ENCODE results near the gene DMP1.

The DMP1 gene

GRCh38 chr4:87633243-87633642, 16.8 kb upstream of the DMP1 start:
- Mint-ChIP-seq H3K36me3 (ENCODE audit: low read depth) (no peaks in the 10 kb centered on the region), H3K4me3 (no peak overlapping the region), H3K9me3 (peaks cover 7% of the 10 kb centered on the region), H3K4me1 (peaks cover 22% of the 10 kb centered on the region), H3K27me3 (ENCODE audit: low read depth) (no peaks in the 10 kb centered on the region), H3K27ac (peak overlapping the region in 1 of 3 experiments; percentile 8)
- no peak for TF ChIP-seq CTCF (IDR thresholded peaks at IDR 0.05; ENCODE audit: unreplicated experiment in 3 of 3)

GRCh38 chr4:87644286-87644685, 5.8 kb upstream of the DMP1 start:
- no peaks in the 10 kb centered on the region for H3K4me1 Mint-ChIP-seq
- H3K27ac Mint-ChIP-seq: no peak overlapping the region
- no peak for TF ChIP-seq CTCF (IDR thresholded peaks at IDR 0.05; ENCODE audit: unreplicated experiment in 3 of 3)
- H3K27me3 Mint-ChIP-seq (ENCODE audit: low read depth): no peaks in the 10 kb centered on the region
- peaks cover 12% of the 10 kb centered on the region for H3K9me3 Mint-ChIP-seq
- no peaks in the 10 kb centered on the region for H3K36me3 Mint-ChIP-seq (ENCODE audit: low read depth)
- H3K4me3 Mint-ChIP-seq: no peak overlapping the region

- H3K4me1 Mint-ChIP-seq: no peaks in the 10 kb centered on the region
- H3K4me3 Mint-ChIP-seq: no peak overlapping the region
- no peak overlapping the region for H3K27ac Mint-ChIP-seq
- H3K27me3 Mint-ChIP-seq (ENCODE audit: low read depth): no peaks in the 10 kb centered on the region
- no peak for TF ChIP-seq CTCF (IDR thresholded peaks at IDR 0.05; ENCODE audit: unreplicated experiment in 3 of 3)
- H3K36me3 Mint-ChIP-seq (ENCODE audit: low read depth): no peaks in the 10 kb centered on the region
- no peaks in the 10 kb centered on the region for H3K9me3 Mint-ChIP-seq
Measured at GRCh38 chr4:87650938-87651337, 858 bp downstream of the DMP1 start.

- H3K36me3 Mint-ChIP-seq (ENCODE audit: low read depth): no peaks in the 10 kb centered on the region
- H3K4me1 Mint-ChIP-seq: no peaks in the 10 kb centered on the region
- TF ChIP-seq CTCF (IDR thresholded peaks at IDR 0.05; ENCODE audit: unreplicated experiment in 3 of 3): no peak
- H3K27ac Mint-ChIP-seq: no peak overlapping the region
- H3K9me3 Mint-ChIP-seq: no peaks in the 10 kb centered on the region
- no peaks in the 10 kb centered on the region for H3K27me3 Mint-ChIP-seq (ENCODE audit: low read depth)
- no peak overlapping the region for H3K4me3 Mint-ChIP-seq
Measured at GRCh38 chr4:87651941-87652340, 1.9 kb downstream of the DMP1 start.

- no peak overlapping the region for H3K27ac Mint-ChIP-seq
- no peak overlapping the region for H3K4me3 Mint-ChIP-seq
- H3K9me3 Mint-ChIP-seq: no peaks in the 10 kb centered on the region
- TF ChIP-seq CTCF (IDR thresholded peaks at IDR 0.05; ENCODE audit: unreplicated experiment in 3 of 3): no peak
- H3K27me3 Mint-ChIP-seq (ENCODE audit: low read depth): no peaks in the 10 kb centered on the region
- peaks cover 6% of the 10 kb centered on the region for H3K4me1 Mint-ChIP-seq
- no peaks in the 10 kb centered on the region for H3K36me3 Mint-ChIP-seq (ENCODE audit: low read depth)
Measured at GRCh38 chr4:87654487-87655044, 4.5 kb downstream of the DMP1 start.

- Mint-ChIP-seq H3K27ac (no peak overlapping the region), H3K36me3 (ENCODE audit: low read depth) (no peaks in the 10 kb centered on the region), H3K9me3 (no peaks in the 10 kb centered on the region), H3K27me3 (ENCODE audit: low read depth) (peaks cover 4% of the 10 kb centered on the region), H3K4me1 (peaks cover 11% of the 10 kb centered on the region), H3K4me3 (no peak overlapping the region)
- no peak for TF ChIP-seq CTCF (IDR thresholded peaks at IDR 0.05; ENCODE audit: unreplicated experiment in 3 of 3)
Measured at GRCh38 chr4:87657525-87657924, 7.4 kb downstream of the DMP1 start.

All from nephron (organoid).